ENCODE results near the gene TCEANC2. TPM values are rescaled to one million over a fixed set of nuclear protein-coding genes. Genes with fewer than 3 reads are reported as not detected.
"Not testable (repeated sequence)": the region's sequence is repeated elsewhere in the genome, so short reads cannot be mapped to it uniquely, and the experiment has no call there.

TCEANC2 gene
- total RNA-seq, 1 donor from 2014 or later: 5.3 TPM

DNA sequence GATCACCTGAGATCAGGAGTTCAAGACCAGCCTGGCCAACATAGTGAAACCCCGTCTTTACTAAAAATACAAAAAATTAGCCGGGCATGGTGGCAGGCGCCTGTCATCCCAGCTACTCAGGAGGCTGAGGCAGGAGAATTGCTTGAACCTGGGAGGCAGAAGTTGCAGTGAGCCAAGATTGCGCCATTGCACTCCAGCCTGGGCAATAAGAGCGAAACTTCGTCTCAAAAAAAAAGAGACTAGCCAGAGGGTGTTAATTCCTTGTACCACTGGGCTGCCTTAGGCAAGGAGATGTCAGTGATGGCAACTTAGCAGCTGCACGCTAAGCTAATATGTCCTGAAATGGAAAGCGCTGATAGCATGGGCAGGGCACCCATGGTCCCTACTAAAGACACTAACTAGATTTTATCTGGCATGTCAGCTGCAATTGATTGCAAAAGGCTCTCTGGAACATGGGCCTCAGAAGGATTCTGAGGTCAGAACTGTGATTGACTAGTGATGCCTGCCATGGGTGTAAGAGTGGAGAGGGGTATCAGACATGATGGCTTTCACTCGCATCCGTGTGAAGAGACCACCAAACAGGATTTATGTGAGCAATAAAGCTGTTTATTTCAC, 33.7 kb upstream of the TCEANC2 start:
- intact Hi-C loops (cut with DNase I); ATAC-seq (ENCODE audit: poor library complexity); DNase-seq: not testable (repeated sequence)

DNA sequence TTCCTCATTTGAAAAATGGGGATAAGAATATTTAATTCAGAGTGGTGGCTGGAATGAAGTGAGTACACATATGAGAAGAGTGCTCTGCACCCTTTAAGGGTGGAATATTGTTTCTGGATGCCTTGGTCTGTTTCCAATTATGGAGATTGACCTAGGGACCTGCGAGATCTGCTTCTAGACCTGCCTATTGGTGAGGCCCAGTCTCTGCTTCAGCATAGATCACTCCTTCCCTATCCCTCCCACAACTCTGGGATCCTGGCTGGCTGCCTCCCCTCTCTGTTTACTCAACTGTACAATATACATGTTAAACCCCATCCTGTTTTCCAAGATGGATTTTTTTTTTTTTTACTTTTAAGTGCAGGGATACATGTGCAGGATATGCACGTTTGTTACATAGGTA, 29.1 kb upstream of the TCEANC2 start:
- no peak for DNase-seq
- no peak for ATAC-seq (ENCODE audit: poor library complexity)
- intact Hi-C loops (cut with DNase I): no loop called here

DNA sequence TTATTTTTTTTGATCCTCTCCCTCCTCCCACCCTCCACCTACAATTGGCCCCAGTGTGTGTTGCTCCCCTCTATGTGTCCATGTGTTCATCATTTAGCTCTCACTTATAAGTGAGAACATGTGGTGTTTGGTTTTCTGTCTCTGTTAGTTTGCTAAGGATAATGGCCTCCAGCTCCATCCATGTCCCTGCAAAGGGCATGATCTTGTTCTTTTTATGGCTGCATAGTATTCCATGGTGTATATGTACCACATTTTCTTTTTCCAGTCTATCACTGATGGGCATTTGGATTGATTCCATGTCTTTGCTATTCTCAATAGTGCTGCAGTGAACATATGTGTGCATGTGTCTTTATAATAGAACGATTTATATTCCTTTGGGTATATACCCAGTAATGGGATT, 28.6 kb upstream of the TCEANC2 start:
- ATAC-seq (ENCODE audit: poor library complexity); intact Hi-C loops (cut with DNase I); DNase-seq: not testable (repeated sequence)

DNA sequence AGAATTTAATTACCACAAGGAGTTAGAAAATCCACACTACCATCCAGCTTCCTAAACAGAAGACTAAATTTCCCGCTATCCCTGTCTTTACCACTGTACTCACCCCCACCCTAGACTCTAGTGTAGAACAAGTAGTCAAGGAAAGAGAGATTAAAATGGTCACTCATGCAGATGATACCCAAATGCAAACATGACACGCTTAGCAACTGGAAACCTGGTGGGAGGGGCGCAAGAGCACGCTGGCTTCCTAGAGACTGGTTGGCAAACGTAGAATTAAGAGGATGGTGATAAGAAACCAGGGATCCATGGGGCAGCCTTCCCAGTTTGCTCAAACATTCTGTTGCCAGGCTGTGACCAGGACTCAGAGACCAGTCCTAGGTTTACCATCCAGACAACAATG, 25.6 kb upstream of the TCEANC2 start:
- intact Hi-C loops (cut with DNase I): no loop called here
- DNase-seq: no peak
- peak; percentile 88 for ATAC-seq (ENCODE audit: poor library complexity)

DNA sequence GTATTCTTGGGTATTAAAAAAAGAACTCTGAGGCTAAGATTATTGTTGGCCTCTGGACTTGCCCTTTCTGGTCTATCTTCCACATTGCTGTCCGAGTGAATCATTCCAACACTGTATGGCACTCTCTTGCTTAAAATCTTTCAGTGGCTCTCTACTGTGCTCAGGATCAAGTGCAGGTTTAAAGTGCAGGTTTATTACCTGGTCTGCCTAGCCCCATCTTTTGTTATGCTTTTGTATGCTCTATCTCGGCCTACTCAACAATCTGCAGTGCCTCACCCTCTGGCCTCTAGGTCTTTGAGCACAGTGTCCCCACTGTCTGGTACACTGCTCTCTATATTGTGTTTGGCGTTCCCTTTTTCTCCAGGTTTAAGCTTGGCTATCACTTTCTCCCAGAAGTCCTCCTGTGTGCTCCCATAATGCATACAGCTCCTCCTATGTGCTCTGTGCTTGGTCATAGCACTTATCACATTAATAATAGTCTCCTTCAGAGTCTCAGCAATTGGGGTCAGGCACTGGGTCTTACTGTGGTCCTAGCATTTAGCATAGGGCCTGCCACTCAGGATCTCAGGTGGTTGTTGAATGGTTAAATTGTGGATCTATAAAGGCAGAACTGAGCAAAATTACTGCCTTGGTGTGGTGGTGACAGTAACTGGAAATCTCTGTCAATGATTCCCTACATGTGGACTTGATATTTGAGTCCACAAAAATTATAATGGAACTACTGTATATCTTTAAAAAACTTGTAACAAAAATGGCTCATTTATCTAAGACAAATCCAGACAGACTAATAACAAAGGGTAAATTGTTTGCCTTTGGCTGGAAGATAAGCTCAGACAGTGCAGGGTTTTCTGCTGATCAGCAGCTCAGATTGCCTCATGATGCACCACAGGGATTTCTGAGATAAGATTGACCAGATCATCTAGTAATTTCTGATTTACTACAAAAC, 24.8 kb upstream of the TCEANC2 start:
- DNase-seq (no peak), ATAC-seq (ENCODE audit: poor library complexity) (peak; percentile 40)
- intact Hi-C loops (cut with DNase I): no loop called here

DNA sequence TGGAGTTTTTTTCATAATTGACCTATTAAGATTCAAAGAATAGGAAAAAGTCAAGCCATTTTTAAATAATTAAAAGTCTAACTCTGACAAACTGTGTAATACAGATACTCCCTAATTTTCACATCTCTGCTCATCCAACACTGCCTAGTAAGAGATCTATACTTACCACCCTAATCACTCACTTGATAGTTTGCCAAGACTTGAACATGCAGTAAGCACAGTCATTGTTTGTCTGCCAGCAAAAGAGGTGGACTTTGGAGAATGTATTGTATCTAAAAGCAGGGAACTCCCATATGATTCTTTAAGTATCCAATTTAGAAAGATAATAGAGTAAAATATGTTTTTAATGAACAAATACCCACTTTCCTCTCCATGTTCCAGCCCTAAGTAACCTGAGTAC, 15.9 kb upstream of the TCEANC2 start:
- intact Hi-C loops (cut with DNase I): no loop called here

DNA sequence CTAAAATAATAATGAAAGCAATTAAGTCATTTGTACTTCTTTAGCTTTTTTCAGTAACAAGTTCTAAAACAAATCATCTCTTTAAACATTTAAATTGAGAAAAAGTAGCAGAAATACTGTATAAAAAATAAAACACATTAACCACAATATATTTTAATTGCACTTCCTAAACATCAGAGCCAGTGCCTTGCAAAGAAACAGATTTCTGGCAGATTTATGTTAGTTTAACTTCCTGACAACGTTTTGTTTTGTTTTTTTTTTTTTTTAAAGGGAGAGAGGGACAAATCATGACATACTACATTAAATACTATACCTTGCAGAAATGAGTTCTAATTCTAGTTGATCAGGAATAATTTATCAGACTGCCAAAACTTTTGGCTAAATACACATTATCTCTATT, 11.6 kb upstream of the TCEANC2 start:
- ATAC-seq (ENCODE audit: poor library complexity): no peak
- intact Hi-C loops (cut with DNase I): no loop called here
- DNase-seq: no peak

More for the DNA sequence above, 15.9 kb upstream of the TCEANC2 start:
- ATAC-seq (ENCODE audit: poor library complexity): peak; percentile 59
- DNase-seq: no peak

DNA sequence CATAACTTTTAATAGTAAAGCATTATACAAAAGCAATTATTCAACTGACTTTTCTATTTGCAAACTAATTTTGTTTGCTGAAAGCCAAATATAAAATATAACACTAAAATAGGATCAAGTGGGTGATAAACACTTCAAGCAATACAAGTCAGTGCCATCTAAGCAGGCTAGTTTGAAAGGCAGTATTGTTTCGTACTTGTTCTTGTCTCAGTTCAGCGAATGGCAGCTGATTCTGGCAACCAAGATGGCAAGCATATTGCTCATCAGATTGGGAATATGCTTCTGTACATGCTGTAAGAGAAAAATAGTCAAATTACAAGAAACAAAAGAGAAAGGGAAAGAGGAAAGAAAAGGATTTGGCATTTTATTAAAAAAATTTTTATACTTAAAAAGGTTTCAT, 7.9 kb upstream of the TCEANC2 start:
- ATAC-seq (ENCODE audit: poor library complexity) (no peak), DNase-seq (no peak)
- intact Hi-C loops (cut with DNase I): no loop called here

DNA sequence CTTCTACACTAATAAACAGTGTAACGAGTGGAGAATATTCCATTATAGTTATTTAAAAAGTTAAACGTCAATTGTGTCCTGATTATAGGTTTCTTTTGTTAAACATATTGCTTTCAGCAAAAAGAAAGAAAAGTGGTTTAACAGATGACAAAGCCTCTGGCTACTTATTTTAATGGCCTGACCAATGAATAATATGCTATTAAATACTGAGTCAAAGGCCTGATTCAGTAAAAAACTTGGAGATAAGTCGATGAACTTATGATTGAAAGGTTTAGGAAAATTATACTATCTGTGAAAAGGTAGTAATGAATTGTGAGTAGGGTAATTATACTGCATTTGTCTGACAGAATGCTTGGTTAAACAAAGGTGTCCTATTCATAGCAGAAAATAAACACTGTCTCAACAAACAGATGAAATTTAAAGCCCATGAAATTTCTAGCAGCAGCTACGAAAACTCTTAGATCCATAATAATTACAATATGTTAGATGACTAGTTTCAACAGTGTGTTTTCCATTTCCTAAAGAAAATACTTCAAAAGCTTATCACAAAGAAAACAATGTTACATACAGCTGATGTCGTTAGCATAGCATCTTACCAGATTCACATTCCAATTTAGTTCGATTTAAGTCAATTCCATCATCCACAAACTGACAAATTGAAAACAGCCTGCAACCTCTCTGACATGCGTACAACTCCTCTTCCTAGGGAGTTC, 6.6 kb upstream of the TCEANC2 start:
- DNase-seq (no peak), ATAC-seq (ENCODE audit: poor library complexity) (no peak)
- intact Hi-C loops (cut with DNase I): no loop called here

DNA sequence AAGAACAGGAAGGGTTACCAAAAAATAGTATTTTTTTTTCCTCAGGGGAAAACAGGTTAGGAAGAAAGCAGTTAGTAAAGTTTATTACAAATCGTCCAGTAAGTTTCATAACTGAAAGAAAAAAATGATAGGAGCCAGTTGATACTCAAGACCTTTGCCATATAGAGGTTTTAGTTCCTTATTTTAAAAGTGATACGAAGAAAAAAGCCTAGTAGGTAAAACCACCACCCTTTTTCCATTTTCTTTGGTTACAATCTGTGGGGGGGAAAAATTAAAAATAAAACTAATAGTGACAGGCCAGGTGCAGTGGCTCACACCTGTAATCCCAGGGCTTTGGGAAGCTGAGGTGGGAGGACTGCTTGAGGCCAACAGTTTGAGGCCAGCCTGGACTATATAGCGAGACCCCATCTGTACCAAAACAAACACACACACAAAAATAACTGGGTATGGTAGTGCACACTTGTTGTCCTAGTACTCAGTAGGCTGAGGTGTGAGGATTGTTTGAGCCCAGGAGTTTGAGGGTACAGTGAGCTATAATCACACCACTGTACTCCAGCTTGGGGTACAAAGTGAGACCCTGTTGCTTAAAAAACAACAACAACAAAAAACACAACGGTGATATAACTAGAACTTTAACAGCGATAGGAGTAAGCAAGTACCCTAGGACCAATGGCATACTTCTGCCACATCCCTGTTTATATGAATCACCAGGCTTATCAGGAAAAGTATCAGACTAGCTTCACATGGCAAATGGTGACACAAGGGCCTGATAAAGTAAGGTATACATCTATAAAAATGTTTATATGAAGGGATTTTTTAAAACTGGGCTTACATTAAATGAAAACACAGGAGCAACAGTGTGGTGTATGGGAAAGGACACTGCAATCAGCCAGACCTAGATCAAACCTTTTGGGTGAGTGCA, 5.8 kb upstream of the TCEANC2 start:
- intact Hi-C loops (cut with DNase I): no loop called here

DNA sequence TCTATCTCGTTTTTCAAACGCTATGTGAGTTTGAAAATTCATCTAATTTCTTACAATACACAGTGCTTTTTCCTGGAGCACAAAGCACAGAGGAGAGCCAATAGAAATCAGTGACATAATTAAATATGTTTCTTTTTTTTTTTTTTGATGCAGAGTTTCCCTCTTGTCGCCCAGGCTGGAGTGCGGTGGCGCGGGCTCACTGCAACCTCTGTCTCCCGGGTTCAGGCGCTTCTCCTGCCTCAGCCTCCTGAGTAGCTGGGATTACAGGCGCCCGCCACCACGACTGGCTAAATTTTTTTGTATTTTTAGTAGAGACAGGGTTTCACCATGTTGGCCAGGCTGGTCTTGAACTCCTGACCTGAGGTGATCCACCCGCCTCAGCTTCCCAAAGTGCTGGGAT, 3.0 kb upstream of the TCEANC2 start:
- ATAC-seq (ENCODE audit: poor library complexity); intact Hi-C loops (cut with DNase I); DNase-seq: not testable (repeated sequence)

More for the DNA sequence above, 5.8 kb upstream of the TCEANC2 start:
- ATAC-seq (ENCODE audit: poor library complexity) (no peak), DNase-seq (no peak)

DNA sequence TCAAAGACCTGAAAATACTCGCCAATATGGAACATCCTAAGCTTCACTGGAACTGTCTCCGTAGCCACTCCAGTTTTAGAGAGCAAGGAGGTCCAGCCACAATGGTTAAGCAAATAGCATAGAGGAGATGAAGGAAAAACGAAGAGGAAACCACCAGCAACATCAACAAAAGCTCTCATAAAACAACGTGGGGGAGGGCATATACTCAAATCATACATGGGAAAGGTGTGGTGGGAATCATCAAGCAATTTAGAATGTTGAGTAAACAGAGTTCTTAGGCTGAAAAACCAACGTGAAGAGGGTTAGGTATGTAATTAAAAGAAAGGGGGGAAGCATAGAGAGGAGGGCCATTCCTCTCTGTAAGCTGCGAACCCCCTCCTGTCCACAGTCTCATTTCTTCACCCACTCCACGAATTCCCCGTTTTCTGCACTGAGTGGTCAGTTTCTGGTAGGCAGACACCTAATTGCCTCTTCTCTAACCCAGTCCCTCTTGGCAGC, 1.4 kb upstream of the TCEANC2 start:
- ATAC-seq (ENCODE audit: poor library complexity) (no peak), DNase-seq (no peak)
- intact Hi-C loops (cut with DNase I): no loop called here

DNA sequence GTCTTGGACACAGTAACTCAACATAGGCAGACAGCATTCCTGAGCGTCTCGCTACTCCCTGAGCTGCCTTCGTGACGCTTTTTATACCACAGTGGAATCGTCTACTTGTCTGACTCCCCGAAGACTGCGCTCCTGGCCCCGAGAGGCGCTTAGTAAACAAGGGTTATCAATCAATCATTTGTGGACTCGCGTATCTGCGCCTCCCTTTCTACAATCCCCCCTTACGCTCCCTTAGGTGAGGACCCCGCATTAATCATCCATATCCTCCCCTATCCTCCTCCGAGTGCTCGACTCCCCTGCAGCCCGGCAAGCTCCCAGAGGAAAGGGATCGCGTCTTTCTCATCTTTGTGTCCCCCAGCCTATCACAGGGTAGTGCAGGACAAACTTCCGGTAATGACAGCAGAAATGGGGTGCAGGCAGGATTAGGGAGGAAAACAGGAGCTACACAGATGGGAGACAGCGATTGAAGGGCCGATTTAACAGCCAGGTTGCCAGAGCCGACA, 926 bp upstream of the TCEANC2 start:
- no peak for DNase-seq

DNA sequence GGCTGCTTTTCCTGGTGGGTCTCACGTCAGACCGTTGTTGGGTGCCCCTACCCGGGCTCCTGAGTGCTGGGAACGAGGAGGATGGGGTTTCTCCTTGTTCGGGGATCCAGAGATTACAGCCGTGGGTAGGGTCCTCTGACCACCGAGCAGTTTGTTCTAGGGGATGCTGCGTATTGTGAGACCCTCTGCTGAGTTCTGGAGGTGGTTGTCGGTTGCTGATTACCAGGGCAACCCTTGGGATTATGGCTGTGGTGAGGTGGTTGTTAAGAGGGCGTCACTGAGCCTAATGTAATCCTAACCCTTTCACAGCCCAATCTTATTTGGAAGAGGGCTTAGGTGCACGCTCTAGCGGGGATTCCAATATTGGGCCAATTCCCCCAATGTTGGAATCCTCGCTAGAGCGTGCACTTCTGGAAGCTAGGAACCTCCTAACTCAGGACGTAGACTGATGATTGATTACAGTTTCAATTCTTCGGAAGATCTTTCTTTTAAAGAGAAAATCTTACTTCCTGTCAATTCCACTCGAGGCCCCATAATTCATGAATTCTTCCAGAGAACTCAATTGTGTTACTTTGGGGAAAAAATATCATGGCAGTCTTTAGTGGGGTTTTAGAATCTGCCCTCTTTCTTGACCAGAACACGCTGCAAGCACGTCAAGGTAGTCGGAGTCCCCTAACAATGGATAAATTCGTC, 483 bp downstream of the TCEANC2 start:
- ATAC-seq (ENCODE audit: poor library complexity) (peak; percentile 8), DNase-seq (no peak)
- intact Hi-C loops (cut with DNase I): no loop called here

More for the DNA sequence above, 926 bp upstream of the TCEANC2 start:
- intact Hi-C loops (cut with DNase I): no loop called here
- ATAC-seq (ENCODE audit: poor library complexity): peak; percentile 30

DNA sequence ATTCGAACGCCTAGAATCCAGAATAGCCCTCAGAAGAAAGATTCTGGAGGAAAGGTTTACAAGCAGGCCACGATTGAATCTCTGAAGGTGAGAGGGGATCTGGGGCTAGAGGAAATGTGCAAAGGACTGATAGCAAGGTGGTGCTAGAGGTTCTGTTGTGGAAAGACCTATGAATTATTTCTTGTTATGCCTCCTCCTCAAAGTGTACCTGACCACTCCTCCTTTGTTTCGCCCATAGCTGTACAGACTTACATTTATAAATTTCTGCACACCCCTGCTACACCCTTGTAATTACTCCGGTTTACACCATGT, 986 bp downstream of the TCEANC2 start:
- ATAC-seq (ENCODE audit: poor library complexity) (no peak), DNase-seq (no peak)
- intact Hi-C loops (cut with DNase I): no loop called here

DNA sequence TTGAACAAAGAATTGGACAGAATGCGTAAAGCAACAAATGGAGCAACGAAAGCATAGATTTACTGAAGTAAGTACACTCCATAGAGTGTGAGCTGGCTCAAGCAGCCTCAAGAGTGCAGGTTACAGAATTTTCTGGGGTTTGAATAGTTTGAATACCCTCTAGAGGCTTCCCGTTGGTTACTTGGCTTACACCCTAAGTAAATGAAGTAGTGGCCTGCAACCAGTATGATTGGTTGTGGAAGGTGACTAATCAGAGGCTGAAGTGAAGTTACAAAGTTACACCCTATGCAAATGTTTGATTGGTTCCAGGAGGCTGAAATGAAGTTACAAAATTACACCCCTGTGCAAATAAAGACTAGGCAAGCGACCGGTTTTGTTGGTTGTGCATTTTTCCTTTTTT, 10.9 kb downstream of the TCEANC2 start:
- DNase-seq (no peak), ATAC-seq (ENCODE audit: poor library complexity) (no peak)
- intact Hi-C loops (cut with DNase I): no loop called here

DNA sequence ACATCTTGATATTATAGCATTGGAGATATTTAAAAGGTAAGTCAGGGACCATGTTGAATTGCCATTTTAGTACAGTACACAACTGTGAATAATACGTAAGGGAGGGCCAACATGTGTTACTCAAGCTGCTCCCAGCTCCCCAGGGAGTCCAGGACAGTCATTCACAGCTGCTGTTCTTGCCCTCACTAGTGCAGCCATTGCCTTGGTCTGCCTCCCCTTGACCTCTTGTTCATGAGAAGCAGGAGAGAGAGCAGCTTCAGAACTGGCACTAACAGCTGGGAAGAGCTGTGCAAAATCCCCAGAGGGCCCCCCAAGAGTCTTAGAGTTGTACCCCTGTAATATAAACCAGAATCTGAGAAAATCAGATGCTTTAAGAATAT, 16.4 kb downstream of the TCEANC2 start:
- ATAC-seq (ENCODE audit: poor library complexity): peak; percentile 29
- intact Hi-C loops (cut with DNase I): loop anchor here (10.0 kb wide), 1 partner anchor 335 kb away; the partner anchor contains the start of gene SSBP3
- no peak for DNase-seq
